GM12865 (cell line): Measurements from ENCODE around the gene PTPRF.
A peak's percentile ranks its signal among the peaks of the same experiment; 100 is the strongest.

Source experiments
- DNase-seq: peaks from one replicate; pipeline ENCODE4 v3.0.0; 2010; ENCODE audit warnings: low read depth
- H3K4me3 ChIP-seq: 2 replicates; pipeline ENCODE4 v1.5.1; 2011; ENCODE audit warnings: mild to moderate bottlenecking, low read depth, low read length, control low read depth
- TF ChIP-seq, protein P1 (sequence below): IDR thresholded peaks from 2 replicates; pipeline ENCODE4 v1.5.1; 2011; ENCODE audit warnings: low read length, control low read depth, low read depth, inconsistent platforms; ENCODE audit not compliant: insufficient read depth; ENCODE audit errors: missing control alignments

PTPRF gene

DNA sequence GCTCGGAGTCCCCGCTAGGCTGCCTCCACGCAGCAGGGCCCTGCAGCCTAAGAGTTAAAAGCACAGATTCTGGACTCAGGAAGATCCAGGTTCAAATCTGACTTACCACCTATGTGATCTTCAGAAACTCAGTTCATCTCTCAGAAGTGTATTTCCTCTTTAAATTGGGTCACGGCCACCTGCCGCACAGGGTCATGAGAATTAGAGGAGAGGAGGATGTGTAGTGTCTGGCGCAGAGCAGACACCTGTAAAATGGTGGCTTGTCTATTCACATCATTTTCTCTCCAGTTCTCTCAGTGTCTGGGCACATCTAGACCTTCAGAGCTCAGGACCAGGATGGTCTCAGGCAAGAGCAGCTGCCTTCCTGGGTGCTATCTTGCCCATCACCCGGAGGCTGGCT lies 45.8 kb downstream of the PTPRF start:
- DNase-seq = no peak
- TF ChIP-seq, protein P1, sequence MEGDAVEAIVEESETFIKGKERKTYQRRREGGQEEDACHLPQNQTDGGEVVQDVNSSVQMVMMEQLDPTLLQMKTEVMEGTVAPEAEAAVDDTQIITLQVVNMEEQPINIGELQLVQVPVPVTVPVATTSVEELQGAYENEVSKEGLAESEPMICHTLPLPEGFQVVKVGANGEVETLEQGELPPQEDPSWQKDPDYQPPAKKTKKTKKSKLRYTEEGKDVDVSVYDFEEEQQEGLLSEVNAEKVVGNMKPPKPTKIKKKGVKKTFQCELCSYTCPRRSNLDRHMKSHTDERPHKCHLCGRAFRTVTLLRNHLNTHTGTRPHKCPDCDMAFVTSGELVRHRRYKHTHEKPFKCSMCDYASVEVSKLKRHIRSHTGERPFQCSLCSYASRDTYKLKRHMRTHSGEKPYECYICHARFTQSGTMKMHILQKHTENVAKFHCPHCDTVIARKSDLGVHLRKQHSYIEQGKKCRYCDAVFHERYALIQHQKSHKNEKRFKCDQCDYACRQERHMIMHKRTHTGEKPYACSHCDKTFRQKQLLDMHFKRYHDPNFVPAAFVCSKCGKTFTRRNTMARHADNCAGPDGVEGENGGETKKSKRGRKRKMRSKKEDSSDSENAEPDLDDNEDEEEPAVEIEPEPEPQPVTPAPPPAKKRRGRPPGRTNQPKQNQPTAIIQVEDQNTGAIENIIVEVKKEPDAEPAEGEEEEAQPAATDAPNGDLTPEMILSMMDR = no peak
- no peak overlapping the region for H3K4me3 ChIP-seq

DNA sequence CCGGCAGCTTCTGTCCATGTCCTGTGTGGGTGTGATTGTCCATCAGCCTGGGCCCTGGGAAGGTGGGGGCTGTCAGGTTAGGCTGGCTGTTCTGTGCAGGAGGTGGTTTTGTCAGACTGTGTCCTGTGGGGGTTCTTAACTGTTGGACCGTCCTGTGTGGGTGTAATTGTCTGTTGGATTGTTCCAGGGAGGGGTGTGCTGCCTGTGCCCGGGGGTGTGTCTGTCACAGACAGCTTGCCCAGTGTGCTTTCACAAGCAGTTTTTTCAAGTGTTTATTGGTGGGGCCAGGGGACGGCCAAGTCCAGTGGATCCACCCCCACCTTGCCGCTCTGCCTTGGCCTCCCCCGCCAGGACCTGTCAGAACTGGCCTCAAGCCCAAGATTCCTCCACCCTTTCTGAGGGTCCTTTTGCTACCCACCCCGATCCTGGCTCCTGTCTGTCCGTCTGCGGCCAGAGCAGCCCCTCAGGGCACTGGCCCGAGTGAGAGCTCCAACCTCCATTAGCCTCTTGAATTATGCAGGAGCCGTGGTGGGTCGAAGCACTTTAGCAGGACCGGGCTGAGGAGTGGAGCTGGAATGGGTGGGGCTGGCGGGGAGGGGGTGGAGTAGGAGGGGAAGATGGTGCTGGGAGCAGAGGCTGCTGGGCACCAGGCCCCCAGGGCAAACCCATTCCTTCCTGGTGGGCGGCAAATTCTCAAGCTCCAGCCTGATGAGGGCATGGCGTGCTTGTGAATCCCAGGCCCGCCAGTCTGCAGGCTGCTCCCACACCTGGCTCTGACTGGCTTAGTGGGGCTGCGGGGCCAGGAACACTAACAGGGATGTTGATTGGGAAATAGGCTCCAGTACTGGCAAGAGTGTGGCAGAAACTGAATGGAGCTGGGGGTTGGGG lies 47.2 kb downstream of the PTPRF start:
- H3K4me3 ChIP-seq = no peak overlapping the region
- TF ChIP-seq, protein P1 = no peak
- no peak for DNase-seq

DNA sequence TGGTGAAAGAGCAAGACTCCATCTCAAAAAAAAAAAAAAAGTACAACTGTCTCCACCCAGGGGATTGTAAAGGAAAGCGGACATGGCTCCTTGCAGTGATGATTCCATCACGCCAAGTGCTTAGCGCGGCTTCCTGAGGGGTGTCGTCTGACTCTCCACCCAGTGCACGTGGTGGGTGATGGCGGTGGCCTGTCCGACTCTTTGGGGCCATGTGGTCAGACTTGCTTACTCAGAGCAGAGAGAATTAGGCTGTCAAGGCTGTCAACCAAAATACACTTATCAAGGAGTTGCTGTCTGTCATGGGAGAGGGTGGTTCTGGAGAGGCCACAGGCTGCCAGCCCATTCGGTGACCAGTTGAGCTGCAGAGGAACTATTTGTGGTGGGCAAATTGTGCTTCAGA lies 49.4 kb downstream of the PTPRF start:
- TF ChIP-seq, protein P1 = no peak
- no peak for DNase-seq
- no peak overlapping the region for H3K4me3 ChIP-seq

DNA sequence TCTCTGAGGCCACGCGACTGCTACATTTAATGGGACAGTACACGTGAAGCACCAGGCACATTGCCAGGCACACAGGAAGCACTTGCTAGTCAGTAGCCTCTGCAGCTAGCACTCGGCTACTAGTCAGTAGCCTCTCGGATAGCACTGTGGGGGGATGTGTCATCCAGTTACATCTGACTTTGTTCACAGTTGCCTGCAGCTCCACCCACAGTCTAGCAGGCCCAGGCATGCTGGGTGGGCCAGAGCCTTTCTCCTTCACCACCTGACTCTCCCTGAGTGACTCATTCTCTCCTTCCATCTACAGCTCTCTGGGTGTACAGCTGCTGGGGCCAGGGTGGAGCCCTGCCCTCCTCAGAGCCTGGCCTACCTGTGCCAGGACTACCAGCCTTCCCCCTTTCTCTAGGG lies 51.5 kb downstream of the PTPRF start:
- DNase-seq = peak; percentile 76
- TF ChIP-seq, protein P1 = no peak
- H3K4me3 ChIP-seq = no peak overlapping the region

DNA sequence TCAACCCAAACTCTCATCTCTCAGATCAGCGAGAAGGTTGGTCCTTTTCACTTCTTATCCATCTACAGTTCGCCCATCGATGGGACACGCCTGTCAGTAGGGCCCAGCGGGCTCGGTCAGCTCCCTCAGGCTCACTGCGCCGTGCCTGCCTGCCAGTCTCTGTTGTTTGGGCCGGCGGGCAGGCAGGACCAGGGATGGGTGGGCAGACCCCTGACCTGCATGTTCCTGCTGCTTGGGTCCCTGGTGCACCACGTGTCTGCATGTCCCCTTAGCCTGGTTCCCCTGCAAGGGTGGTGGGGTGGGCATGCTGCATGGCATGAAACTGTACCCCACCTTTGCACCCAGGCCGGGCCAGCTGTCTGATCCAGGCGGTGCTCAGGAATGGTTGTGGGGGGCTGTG lies 52.4 kb downstream of the PTPRF start:
- H3K4me3 ChIP-seq = no peak overlapping the region
- TF ChIP-seq, protein P1 = no peak
- DNase-seq = no peak

DNA sequence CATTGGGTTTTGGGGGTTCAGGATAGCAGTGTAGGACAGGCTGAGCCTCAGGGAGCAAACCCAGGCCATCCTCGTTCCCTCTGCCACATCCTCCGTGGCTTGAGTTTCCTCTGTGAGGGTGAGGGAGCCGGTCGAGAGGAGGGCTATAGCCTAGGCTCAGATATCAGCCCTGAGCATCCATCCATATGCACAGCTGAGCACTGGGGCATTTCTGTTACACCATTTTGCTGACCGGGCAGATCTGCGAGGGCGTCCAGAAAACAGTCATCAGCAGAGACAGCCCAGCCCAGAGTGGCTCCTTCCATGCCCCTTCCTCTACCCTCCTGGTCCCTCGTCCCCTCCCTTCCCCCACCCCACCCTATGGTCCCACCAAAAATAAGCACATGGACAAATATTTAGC lies 53.5 kb downstream of the PTPRF start:
- TF ChIP-seq, protein P1 = no peak

DNA sequence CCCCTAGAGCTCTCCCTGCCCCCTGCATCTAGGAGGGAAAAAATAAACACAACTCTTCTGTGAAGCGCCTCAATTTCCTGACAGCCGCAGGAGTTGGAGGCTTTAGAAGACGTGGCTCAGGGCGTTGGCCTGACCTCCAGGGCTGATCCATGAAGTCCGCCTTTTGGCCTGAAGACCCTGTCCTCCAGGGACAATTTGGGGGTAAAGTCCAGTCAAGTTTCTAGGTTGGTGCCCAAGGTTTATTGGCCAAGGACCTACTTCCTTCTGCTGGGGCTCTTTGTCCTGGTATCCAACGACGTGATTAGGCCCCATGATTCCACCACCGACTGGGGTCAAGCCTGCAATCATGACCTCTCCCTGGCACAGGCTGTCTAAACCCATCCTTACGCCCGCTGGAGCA lies 54.9 kb downstream of the PTPRF start:
- TF ChIP-seq, protein P1 = no peak
- no peak for DNase-seq
- no peak overlapping the region for H3K4me3 ChIP-seq

More for the DNA sequence above, 53.5 kb downstream of the PTPRF start:
- H3K4me3 ChIP-seq = no peak overlapping the region
- no peak for DNase-seq
